Measurements from ENCODE around the gene ADGRL1.
"Not testable (repeated sequence)": the region's sequence is repeated elsewhere in the genome, so short reads cannot be mapped to it uniquely, and the experiment has no call there.

Gene ADGRL1

DNA sequence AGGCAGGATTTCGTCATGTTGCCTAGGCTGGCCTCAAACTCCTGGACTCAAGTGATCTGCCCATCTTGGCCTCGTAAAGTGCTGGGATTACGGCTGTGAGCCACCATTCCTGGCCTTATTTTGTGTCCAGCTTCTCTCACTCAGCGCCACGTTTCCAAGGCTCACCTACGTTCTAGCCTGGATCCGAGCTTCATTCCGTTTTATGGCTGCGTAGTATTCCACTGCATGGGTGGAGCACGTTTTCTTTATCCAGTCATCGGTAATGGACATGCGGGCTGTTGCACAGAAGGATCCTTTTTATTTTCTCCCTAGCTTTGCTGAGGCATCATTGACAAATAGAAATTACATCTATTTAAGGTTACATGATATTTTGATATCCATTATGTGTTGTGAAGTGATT is 16.6 kb downstream of the ADGRL1 start:
- DNase-seq (ENCODE audit: low read depth in 2 of 3, low spot score in 1 of 3): no peak

DNA sequence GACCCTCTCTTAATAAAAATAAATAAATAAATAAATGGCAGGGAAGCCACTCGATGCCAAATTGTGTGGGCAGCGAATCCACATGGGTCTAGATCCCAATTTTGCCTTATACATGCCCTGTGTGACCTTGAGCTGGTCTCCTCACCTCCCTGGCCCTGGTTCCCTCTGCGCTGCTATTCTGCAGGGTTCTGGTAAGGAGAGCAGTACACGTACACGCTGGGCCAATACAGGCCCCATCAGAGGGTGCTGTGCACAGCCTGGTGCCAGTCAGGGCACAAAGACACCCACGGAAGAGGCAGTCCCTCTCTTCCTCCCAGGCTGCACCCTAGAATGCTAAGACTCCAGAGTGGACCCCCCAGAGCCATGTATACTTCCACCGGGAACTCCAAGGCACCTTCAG is 17.9 kb downstream of the ADGRL1 start:
- DNase-seq (ENCODE audit: low read depth in 2 of 3, low spot score in 1 of 3): not testable (repeated sequence)

DNA sequence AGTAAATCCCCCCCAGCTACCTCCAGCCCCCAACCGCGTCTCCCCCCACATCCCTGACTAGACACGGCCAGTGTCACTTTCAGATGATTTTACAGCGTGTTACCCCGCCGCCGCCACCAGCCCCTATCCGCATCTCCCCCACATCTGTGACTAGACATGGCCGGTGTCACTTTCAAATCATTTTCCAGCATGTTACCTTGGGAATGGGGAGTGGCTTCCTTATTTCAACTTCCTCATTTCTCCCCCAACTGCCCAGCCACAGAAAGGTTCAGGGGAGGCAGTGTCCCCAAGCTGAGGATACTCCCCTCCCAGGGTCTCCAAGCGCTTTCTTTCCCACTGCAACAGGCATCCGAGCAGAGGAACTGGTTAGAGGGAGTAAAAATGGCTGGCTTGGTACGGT is 18.4 kb downstream of the ADGRL1 start:
- no peak for DNase-seq (ENCODE audit: low read depth in 2 of 3, low spot score in 1 of 3)

DNA sequence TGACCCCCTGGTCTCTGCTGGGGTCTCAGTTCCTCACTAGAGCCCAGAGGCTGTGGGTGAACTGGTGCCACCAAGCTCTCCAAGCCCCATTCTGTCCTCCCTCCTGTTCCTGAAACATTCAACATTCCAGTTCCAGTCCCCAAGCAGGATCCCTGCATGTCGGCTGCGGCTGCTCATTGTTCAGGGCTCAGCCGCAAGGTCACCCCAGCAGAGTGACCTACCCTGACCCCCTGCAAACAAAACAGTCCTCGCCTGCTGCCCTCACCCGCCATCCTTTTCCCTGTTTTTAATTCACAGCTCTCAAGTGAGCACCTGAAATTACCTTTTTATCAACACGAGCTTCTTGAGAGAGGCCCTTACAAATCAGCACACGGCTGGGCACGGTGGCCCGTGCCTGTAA is 19.3 kb downstream of the ADGRL1 start:
- not testable (repeated sequence) for DNase-seq (ENCODE audit: low read depth in 2 of 3, low spot score in 1 of 3)

DNA sequence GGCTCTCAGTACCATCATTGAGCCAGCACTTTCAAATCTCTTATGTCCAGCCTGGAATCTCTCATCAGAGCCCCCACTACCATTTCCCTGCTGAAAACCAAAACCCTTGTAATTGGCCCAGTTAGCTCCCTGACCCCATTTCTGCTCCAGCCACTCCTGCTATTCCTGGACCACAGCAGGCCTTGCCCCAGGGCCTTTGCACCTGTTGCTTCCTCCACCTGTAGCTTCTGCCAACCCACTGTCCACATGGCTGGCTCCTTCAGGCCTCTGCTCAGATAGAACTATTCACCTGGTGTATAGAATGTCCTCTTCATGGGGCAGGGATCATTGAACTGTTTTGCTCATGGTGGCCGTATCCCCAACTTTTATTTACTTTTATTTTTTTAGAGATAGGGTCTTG is 20.3 kb downstream of the ADGRL1 start:
- not testable (repeated sequence) for DNase-seq (ENCODE audit: low read depth in 2 of 3, low spot score in 1 of 3)

DNA sequence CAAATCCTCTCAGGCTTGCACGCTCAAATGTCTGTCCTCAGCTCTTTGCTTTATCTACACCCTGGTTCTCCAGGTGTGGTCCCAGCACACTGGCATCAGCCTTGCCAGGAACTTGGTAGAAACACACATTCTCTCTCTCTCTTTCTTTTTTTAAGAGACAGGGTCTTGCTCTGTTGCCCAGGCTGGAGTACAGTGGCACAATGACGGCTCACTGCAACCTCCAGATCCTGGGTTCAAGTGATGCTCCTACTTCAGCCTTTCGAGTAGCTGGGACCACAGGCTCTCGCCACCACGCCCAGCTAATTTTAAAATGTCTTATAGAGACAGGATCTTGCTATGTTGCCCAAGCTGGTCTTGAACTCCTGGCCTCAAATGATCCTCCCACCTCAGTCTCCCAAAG is 20.8 kb downstream of the ADGRL1 start:
- DNase-seq (ENCODE audit: low read depth in 2 of 3, low spot score in 1 of 3): no peak

DNA sequence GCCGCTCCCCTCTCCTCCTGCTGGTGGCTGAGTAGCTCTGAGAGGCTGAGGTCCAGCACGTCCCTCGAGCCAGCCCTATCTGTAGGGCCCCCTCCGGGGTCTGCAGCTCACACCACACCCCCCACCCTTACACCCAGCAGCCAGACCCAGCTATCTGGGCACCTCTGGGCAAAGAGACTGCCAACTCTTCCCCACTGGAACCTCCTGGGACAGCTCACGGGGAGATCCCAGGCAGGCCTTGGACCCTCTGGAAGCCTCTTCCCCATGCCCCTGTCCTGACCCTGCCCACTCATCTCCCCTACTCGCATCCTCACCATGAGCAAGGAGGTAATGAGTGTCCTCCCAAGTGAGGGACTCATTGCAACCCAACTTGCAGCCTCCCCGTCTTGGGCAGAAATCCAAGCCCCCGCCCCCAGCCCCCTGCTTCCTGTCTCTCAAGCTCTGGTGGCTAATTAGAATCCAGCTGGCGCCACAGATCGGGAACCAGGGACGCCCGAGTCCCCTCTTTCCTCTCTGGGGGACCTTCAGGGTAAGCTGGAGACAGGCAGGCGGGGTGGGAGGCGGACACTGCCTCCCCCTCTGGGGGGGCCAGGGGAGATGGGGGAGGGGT is 22.1 kb downstream of the ADGRL1 start:
- no peak for DNase-seq (ENCODE audit: low read depth in 2 of 3, low spot score in 1 of 3)

DNA sequence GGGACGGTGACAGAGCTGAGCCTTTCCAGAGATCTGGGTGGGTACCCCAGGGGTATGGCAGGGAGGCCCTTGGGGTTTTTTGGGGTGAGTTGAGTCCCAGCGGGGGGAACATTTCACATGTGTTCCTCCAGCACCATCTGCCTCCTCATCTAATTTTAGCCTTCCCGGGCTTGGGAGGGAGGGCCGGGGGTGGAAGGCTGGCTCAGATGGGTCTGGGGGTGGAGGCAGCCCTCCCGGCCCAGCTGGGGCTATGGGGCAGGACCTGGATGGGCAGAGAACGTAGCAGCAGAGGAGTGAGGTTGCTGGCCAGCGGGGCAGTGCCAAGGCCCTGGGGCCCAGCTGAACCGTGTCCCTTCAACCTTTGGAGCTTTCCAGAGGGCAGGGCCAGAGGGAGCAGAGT is 23.5 kb downstream of the ADGRL1 start:
- no peak for DNase-seq (ENCODE audit: low read depth in 2 of 3, low spot score in 1 of 3)

DNA sequence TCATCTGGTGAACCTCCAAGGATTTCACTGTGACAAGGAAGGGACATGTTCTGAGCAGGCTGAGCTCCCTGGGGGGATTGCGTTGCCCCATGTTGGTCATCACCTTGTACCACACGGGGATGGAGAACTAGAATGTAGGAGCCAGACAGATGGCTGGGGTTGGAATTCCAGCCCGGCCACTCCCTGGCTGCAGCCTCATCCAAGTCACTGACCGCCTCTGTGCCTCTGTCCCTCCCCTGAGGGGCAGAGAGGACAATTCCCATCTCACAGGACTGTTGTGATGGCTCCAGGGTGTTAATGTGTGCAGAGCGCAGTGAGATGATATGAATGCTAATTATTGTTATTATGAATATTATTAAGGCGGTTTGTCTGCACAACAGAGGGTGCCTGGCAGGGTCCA is 24.1 kb downstream of the ADGRL1 start:
- DNase-seq (ENCODE audit: low read depth in 2 of 3, low spot score in 1 of 3): no peak

DNA sequence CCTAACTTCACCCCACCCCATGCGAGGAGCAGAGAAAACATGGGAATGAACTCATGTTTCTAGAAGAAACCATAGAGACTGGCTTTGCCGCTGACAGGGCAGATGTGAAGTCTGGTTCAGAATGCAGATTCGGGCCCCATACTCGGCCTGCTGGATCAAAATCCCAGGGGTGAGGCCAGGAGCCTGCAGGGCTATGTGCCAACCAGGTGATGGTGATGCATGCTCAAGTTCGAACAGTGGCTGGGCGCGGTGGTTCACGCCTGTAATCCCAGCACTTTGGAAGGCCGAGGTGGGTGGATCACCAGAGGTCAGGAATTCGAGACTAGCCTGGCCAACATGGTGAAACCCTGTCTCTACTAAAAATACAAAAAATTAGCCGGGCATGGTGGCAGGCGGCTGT is 24.8 kb downstream of the ADGRL1 start:
- not testable (repeated sequence) for DNase-seq (ENCODE audit: low read depth in 2 of 3, low spot score in 1 of 3)

DNA sequence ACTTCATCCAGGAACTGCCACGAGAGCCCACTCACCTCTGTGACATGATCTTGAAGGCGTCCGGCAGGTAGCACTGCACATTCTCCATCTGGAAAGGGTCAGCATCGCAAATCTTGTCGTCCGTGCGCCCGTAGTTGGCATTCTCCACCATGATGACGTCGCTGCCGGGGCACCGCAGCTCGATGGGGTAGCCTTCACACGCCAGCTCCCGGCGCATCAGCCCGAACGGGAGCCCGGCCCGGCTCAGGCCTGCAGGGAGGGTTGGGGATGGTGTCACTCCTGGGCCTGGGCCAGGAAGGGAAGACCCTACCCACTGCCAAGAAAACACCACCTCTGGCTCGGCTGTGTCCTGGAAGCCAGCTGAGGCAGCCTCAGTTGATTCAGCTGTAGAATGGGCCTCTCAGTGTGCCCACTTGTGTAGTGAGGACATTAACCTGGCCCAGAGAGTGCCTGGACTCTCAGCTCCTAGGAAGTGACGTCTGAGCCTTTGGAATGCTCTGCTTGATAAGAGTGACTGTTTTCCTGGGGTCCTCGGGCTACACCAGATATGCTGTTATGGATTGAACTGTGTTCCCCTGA is 28.4 kb downstream of the ADGRL1 start:
- no peak for DNase-seq (ENCODE audit: low read depth in 2 of 3, low spot score in 1 of 3)

DNA sequence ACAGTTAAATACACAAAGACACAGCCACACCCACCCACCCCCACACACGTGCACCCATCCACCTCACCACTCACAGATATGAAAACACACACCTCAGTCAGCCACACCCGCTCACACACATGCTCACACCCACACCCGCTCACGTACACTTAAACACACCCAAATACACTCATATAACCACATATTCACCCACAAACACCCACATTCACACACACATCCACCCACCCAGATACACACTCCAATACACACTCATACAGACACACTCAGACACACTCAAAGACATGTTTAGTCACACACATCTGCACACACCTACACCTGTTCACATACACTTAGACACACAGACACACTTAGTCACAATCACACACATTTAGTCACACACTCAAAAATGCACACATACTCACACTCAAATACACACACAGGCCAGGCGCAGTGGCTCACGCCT is 30.6 kb downstream of the ADGRL1 start:
- DNase-seq (ENCODE audit: low read depth in 2 of 3, low spot score in 1 of 3): no peak

DNA sequence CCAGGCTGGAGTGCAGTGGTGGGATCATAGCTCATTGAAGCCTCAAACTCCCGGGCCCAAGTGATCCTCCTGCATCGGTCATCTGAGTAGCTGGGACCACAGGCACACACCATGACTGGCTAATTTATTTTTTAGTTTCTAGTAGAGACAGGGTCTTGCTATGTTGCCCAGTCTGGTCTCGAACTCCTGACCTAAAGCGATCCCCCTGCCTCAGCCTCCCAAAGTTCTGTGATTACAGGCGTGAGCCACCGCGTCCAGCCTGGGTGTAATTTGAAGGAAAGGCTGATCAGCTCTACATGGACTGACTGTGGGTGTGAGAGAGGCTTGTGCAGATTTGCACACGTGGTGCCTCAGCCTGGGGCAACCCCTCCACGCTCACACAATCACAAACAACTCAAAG is 31.1 kb downstream of the ADGRL1 start:
- no peak for DNase-seq (ENCODE audit: low read depth in 2 of 3, low spot score in 1 of 3)

DNA sequence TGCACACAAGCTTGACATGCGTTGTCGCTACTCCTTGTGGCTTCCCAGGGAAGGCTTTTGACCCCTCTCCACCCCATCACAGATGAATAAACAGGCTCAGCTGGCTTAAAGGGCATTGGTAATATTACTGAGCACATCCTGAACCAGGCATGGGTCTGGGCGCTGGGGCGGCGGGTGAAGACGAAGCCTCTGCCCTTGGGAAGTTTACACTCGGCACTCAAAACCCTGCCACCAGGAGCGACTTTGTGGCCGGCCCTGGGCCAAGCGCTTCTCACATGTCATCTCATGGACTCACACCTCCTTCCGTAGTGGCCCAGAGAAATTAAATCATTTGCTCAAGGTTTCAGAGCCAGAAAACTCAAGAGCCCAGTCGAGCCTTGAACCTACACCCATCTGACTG is 37.0 kb downstream of the ADGRL1 start:
- DNase-seq (ENCODE audit: low read depth in 2 of 3, low spot score in 1 of 3): no peak

DNA sequence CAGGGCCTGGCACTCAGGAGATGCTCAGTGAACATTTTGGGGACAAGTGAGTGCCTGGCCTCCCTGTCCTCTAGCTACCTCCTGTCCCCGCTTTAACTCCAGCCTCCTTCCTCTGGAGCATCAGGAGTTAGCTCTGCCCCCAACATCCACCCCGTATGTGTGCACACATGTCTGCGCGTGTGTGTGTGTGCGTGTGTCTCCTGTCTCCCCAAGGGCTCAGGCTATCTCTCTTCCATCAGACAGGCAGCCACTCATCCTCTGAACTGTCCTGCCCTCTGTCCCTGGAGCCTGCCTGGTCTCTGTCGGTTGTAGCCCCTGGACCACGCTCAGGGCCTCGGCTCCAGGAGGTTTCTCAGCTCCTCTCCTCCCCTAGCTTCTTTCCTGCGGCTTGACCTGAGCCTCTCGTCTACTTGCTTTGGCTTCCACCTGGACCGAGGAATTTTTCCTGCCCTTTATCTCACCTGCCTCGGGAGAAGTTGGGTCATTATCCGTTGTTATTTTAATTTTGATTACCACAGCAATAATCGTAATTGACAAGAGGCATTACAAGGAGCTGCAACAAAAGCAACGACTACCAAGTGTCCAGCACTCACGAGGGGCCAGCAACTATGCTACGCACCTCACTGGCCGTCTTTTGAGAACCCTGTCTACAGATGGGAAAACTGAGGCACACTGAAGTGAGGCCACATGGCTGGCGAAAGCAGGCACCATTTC is 37.6 kb downstream of the ADGRL1 start:
- no peak for DNase-seq (ENCODE audit: low read depth in 2 of 3, low spot score in 1 of 3)

DNA sequence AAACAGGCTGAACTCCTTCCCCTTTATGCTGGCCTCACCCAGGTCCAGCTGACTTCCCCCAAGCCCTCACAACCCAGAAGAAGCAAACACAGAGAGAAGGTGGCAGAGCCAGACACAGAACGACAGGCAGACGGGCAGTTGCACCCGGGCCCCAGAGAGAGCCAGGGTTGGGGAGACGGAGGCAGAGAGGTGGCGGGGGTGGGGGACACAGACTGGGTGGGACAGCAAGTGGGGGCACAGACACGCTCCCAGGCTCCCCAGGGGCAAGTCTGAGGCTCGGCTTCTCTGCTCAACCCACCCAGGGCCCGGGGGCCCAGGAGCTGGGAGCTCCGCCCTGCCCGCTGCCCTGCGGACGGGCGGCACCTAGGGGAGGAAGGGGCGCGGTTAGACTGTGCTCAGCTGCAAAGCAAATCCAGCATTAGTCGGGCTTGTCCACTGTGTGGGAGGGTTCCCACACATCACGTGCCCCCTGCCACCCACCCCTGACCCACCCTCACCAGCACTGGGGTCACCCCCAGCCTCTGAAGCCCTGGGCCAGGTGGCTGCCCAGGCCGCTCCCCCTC is 38.3 kb downstream of the ADGRL1 start:
- no peak for DNase-seq (ENCODE audit: low read depth in 2 of 3, low spot score in 1 of 3)

DNA sequence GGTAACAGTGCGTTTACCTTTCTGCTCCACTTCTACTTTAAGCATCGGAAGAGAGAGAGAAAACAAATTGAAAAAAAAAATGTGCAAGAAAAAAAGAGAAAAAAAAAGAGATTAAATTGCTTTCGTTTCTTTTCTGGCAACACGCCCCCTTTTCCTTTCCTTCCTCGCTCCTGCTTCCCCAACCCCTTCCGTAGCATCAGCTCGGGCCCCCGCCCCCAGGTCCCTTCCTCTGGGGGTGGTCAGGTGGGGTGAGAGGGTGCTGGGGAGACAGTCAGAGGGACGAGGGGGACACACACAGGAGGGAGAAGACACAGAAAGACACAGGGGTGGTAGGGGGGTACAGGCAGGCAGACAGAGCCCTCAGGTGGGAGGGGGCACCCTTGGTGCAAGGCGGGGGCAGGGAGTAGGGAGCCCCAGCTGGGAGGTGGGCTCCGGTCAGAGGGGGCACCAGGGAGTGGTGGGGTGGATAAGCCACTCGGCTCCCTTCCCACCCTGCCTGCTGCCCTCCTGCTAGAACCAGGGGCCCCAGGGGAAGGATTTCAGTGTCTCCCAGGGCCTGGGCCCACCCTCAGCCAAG is 38.9 kb downstream of the ADGRL1 start:
- no peak for DNase-seq (ENCODE audit: low read depth in 2 of 3, low spot score in 1 of 3)

DNA sequence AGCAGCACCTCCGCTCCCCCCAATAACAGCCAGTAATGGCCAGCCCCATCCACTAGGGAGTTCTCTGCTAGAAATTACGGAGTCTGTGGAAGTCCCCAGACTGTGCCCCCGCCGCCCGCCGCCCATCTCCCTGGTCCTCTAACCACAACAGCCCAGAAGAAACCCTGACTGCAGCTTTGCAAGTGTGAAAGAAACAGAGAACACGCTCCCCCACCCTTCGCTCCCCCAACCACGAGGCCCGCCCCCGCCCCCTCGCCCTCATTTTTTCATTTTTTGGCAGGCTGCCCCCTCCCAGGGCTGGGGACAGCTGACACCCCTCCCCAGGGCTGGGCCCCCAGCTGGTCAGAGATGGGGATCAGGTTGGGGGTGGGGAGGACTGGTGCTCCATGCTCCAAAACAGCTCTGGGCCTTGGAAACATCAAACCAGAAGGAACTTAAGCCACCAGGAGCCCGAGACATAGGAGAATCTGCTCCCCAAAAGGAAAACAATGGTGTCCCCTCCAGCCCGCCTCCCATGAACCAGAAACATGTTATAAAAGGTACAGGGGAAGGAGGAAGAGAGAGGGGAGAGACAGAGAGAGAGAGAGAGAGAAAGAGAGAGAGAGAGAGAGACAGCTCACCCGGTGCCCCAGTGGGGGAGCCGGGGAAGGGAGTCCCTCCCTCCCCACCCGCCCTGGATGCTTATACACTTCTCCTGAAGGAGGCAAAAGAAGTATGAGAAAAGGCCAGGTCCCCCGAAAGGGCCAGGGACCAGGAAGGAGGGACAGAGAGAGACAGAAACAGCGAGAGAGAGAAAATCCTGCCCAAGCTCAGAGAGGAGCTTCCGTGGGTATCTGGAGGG is 39.8 kb downstream of the ADGRL1 start:
- DNase-seq (ENCODE audit: low read depth in 2 of 3, low spot score in 1 of 3): no peak

DNA sequence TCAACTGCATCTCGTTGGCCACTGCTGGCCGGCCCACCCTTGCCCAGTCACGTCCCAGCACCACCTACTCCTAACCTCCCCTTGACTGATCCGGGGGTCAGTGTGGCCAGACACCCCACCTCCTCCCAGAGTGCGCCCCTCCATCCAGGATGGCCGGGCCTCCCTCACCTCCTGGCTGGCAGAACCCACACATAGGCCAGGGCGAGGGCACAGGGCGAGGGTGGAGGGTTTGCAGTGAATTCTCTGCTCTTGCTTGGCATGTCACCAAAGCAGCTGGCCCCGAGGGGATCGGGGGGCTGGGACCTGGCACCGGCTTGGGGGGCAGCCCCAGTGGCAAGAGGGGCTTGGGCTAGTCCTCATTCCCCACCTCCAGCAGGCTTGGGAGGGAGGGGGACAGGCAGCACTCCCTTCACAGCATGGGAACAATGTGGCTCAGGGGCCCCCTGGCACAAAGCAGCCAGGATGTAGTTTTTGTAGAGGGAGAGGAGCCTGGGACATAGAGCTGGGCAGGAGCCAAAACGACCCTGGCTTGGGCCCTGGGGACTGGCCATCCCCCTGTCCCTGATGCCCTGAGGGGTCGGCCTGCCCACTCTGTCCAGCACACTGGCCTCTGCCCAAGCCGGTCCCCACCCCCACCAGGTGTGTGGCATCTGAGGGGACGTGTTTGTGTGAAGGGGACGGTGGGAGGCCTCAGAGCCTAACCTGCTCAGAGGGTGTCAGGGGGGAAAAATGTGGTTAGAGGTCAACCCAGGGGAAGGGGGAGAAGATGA is 41.1 kb downstream of the ADGRL1 start:
- DNase-seq (ENCODE audit: low read depth in 2 of 3, low spot score in 1 of 3): no peak

DNA sequence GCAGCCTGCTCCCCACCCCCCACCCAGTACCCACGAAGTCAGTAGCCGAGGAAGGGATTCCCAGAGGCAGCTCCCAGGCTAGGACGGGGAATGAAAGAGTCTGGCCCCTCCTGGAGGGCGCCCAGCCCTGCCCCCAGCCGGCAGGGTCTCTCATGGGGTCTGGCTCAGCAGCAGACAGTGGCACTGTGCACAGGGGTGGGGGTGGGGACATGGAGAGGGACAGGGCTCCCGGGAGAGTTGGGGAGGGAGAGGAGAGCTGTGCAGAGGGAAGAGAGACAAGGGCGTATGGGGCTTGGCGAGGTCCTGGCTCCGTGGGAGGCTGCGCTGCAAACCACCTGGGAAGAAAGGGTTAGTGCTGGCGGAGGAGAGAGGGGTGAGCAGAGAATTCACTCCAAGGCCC is 41.9 kb downstream of the ADGRL1 start:
- DNase-seq (ENCODE audit: low read depth in 2 of 3, low spot score in 1 of 3): no peak

Data from stimulated activated CD4-positive, alpha-beta T cell treated with anti-CD3 and anti-CD28 coated beads, Interleukin-12 subunit alpha, Interleukin-12 subunit beta, amount 100 ng/mL, for 48 hours (primary cell).